ENCODE data around the gene SLC38A10.

SLC38A10 gene

GRCh38 chr17:81233811-81234505 is 61.1 kb downstream of the SLC38A10 start:
- Histone ChIP-seq H3K14ac (ENCODE audit: low read length in 2 of 2) (no peak overlapping the region), H2BK15ac (ENCODE audit: low read depth, poor library complexity, severe bottlenecking) (no peak overlapping the region), H2AFZ (ENCODE audit: low read depth, low read length) (no peak overlapping the region), H3K4me2 (ENCODE audit: low read length, poor library complexity, severe bottlenecking) (no peak overlapping the region), H3K27ac (ENCODE audit: low read length, poor library complexity, severe bottlenecking) (no peak overlapping the region), H4K8ac (ENCODE audit: low read length) (no peak overlapping the region), H2AK5ac (ENCODE audit: low read length, severe bottlenecking) (no peak overlapping the region), H3K9me3 (ENCODE audit: control insufficient read depth, low read length) (no peaks in the 10 kb centered on the region), H2BK120ac (ENCODE audit: low read depth, low read length) (no peak overlapping the region), H3K27me3 (ENCODE audit: control insufficient read depth in 1 of 2, insufficient read depth in 1 of 2, low read length in 2 of 2) (no peaks in the 10 kb centered on the region), H3K36me3 (ENCODE audit: control insufficient read depth in 1 of 2, insufficient read depth in 2 of 2, low read depth in 1 of 2, low read length in 2 of 2) (peaks cover 27 to 83% of the 10 kb centered on the region in 2 experiments), H3K9ac (ENCODE audit: low read length) (no peak overlapping the region), H2BK5ac (ENCODE audit: low read depth, low read length, poor library complexity, severe bottlenecking) (no peak overlapping the region), H3K4ac (ENCODE audit: low read depth in 1 of 2, low read length in 2 of 2) (no peak overlapping the region), H3K4me1 (ENCODE audit: control insufficient read depth, insufficient read depth, low read depth, low read length) (peaks cover 28% of the 10 kb centered on the region), H2BK12ac (ENCODE audit: low read length in 2 of 2) (no peak overlapping the region), H3K18ac (ENCODE audit: low read depth in 1 of 2, low read length in 2 of 2) (no peak overlapping the region), H3K4me3 (ENCODE audit: insufficient read depth in 1 of 2, low read depth in 1 of 2, low read length in 2 of 2) (no peak overlapping the region), H3K79me1 (replicated peaks; ENCODE audit: low read length, poor library complexity, severe bottlenecking) (peaks cover 57% of the 10 kb centered on the region), H4K91ac (ENCODE audit: low read length) (no peak overlapping the region), H3K23ac (ENCODE audit: low read length in 2 of 2) (no peak overlapping the region)
- DNase-seq = no peak
- WGBS = 94% methylated on average over 21 of the region's 21 CpGs

DNA sequence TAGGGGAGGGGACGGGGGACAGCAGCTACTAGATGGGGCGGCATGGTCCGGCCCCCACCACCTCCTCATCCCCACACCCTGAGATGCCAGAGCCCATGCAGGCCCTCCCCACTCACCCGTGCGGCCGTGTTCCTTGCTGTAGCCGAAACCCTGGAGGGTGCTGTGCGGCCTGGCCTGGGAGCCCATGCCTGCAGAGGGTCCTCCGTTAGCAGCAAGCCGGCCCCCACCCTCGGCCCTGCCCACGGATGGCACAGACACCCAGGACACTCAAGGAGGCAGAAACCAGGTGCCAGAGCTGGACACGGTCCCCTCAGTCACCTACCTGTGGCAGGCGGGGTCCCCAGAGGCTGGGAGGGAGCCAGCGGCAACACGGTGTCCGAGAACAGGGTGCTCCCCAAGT is 61.8 kb downstream of the SLC38A10 start:
- H2AFZ ChIP-seq (ENCODE audit: low read depth, low read length) = no peak overlapping the region
- 94% methylated on average over 17 of the region's 17 CpGs for WGBS

DNA sequence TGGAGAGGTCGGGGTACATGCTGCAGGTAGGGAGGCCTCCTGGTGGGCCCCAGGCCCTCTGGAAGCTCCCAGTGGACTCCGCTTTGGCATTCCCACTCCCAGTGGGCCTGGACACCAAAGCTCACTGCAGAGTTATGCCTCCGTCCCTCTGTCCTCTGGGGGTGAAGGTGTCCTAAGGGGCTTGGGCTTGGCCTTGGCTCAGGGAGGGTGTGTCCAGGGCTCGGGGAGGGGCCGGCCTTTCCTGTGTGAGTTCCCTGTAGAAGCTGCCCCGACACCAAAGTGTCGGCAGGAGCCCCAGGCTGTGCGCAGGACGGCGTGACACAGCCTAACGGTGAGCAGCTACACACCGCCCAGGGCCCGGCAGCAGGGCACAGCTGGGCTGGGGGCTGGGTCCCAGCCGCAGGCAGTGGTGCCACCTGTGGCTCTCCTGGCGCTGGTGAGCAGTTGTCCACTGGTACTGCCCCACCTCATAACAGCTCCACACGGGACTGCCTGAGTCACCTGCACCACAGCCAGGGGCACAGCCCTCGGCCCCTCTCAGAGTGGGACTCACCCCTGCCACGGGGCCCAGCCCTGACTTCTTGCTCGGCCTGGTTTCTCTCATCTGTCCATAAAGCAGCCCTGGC is 62.4 kb downstream of the SLC38A10 start:
- Histone ChIP-seq H3K4me3 (ENCODE audit: insufficient read depth in 1 of 2, low read depth in 1 of 2, low read length in 2 of 2) (no peak overlapping the region), H3K36me3 (ENCODE audit: control insufficient read depth in 1 of 2, insufficient read depth in 2 of 2, low read depth in 1 of 2, low read length in 2 of 2) (peaks cover 38 to 91% of the 10 kb centered on the region in 2 experiments), H3K9ac (ENCODE audit: low read length) (no peak overlapping the region), H3K79me1 (replicated peaks; ENCODE audit: low read length, poor library complexity, severe bottlenecking) (peaks cover 50% of the 10 kb centered on the region), H3K9me3 (ENCODE audit: control insufficient read depth, low read length) (no peaks in the 10 kb centered on the region), H3K4me2 (ENCODE audit: low read length, poor library complexity, severe bottlenecking) (no peak overlapping the region), H3K4me1 (ENCODE audit: control insufficient read depth, insufficient read depth, low read depth, low read length) (peaks cover 19% of the 10 kb centered on the region), H2BK12ac (ENCODE audit: low read length in 2 of 2) (no peak overlapping the region), H3K18ac (ENCODE audit: low read depth in 1 of 2, low read length in 2 of 2) (no peak overlapping the region), H2AFZ (ENCODE audit: low read depth, low read length) (no peak overlapping the region), H2BK15ac (ENCODE audit: low read depth, poor library complexity, severe bottlenecking) (no peak overlapping the region), H4K91ac (ENCODE audit: low read length) (no peak overlapping the region), H3K27me3 (ENCODE audit: control insufficient read depth in 1 of 2, insufficient read depth in 1 of 2, low read length in 2 of 2) (no peaks in the 10 kb centered on the region), H3K27ac (ENCODE audit: low read length, poor library complexity, severe bottlenecking) (no peak overlapping the region), H4K8ac (ENCODE audit: low read length) (no peak overlapping the region), H2BK5ac (ENCODE audit: low read depth, low read length, poor library complexity, severe bottlenecking) (no peak overlapping the region), H3K4ac (ENCODE audit: low read depth in 1 of 2, low read length in 2 of 2) (no peak overlapping the region), H3K14ac (ENCODE audit: low read length in 2 of 2) (no peak overlapping the region), H3K23ac (ENCODE audit: low read length in 2 of 2) (no peak overlapping the region), H2BK120ac (ENCODE audit: low read depth, low read length) (no peak overlapping the region), H2AK5ac (ENCODE audit: low read length, severe bottlenecking) (no peak overlapping the region)
- no peak for DNase-seq
- 93% methylated on average over 16 of the region's 19 CpGs for WGBS

More for the DNA sequence above, 61.8 kb downstream of the SLC38A10 start:
- H3K27ac ChIP-seq (ENCODE audit: low read length, poor library complexity, severe bottlenecking) = no peak overlapping the region
- no peaks in the 10 kb centered on the region for H3K27me3 ChIP-seq (ENCODE audit: control insufficient read depth in 1 of 2, insufficient read depth in 1 of 2, low read length in 2 of 2)
- H3K4me2 ChIP-seq (ENCODE audit: low read length, poor library complexity, severe bottlenecking) = no peak overlapping the region
- no peak overlapping the region for H4K91ac ChIP-seq (ENCODE audit: low read length)
- H2AK5ac ChIP-seq (ENCODE audit: low read length, severe bottlenecking) = no peak overlapping the region
- H3K9me3 ChIP-seq (ENCODE audit: control insufficient read depth, low read length) = no peaks in the 10 kb centered on the region
- H3K4ac ChIP-seq (ENCODE audit: low read depth in 1 of 2, low read length in 2 of 2) = no peak overlapping the region
- no peak overlapping the region for H2BK120ac ChIP-seq (ENCODE audit: low read depth, low read length)
- no peak for DNase-seq
- H3K4me3 ChIP-seq (ENCODE audit: insufficient read depth in 1 of 2, low read depth in 1 of 2, low read length in 2 of 2) = no peak overlapping the region
- H2BK15ac ChIP-seq (ENCODE audit: low read depth, poor library complexity, severe bottlenecking) = no peak overlapping the region
- peaks cover 25% of the 10 kb centered on the region for H3K4me1 ChIP-seq (ENCODE audit: control insufficient read depth, insufficient read depth, low read depth, low read length)
- no peak overlapping the region for H2BK12ac ChIP-seq (ENCODE audit: low read length in 2 of 2)
- no peak overlapping the region for H3K9ac ChIP-seq (ENCODE audit: low read length)
- H3K36me3 ChIP-seq (ENCODE audit: control insufficient read depth in 1 of 2, insufficient read depth in 2 of 2, low read depth in 1 of 2, low read length in 2 of 2) = peaks cover 33 to 89% of the 10 kb centered on the region in 2 experiments
- H2BK5ac ChIP-seq (ENCODE audit: low read depth, low read length, poor library complexity, severe bottlenecking) = no peak overlapping the region
- H3K23ac ChIP-seq (ENCODE audit: low read length in 2 of 2) = no peak overlapping the region
- peaks cover 55% of the 10 kb centered on the region for H3K79me1 ChIP-seq (replicated peaks; ENCODE audit: low read length, poor library complexity, severe bottlenecking)
- no peak overlapping the region for H3K14ac ChIP-seq (ENCODE audit: low read length in 2 of 2)
- no peak overlapping the region for H4K8ac ChIP-seq (ENCODE audit: low read length)
- H3K18ac ChIP-seq (ENCODE audit: low read depth in 1 of 2, low read length in 2 of 2) = no peak overlapping the region

- no peak for DNase-seq
- H3K9me3 ChIP-seq (ENCODE audit: control insufficient read depth, low read length) = peaks cover 2% of the 10 kb centered on the region
- H3K27me3 ChIP-seq (ENCODE audit: control insufficient read depth in 1 of 2, insufficient read depth in 1 of 2, low read length in 2 of 2) = no peaks in the 10 kb centered on the region
- H3K4me2 ChIP-seq (ENCODE audit: low read length, poor library complexity, severe bottlenecking) = no peak overlapping the region
- H4K8ac ChIP-seq (ENCODE audit: low read length) = no peak overlapping the region
- no peak overlapping the region for H2AK5ac ChIP-seq (ENCODE audit: low read length, severe bottlenecking)
- 97% methylated on average over 41 of the region's 43 CpGs for WGBS
- no peak overlapping the region for H2AFZ ChIP-seq (ENCODE audit: low read depth, low read length)
- no peak overlapping the region for H3K23ac ChIP-seq (ENCODE audit: low read length in 2 of 2)
- no peak overlapping the region for H3K9ac ChIP-seq (ENCODE audit: low read length)
- H3K36me3 ChIP-seq (ENCODE audit: control insufficient read depth in 1 of 2, insufficient read depth in 2 of 2, low read depth in 1 of 2, low read length in 2 of 2) = peaks cover 40 to 85% of the 10 kb centered on the region in 2 experiments
- H3K18ac ChIP-seq (ENCODE audit: low read depth in 1 of 2, low read length in 2 of 2) = no peak overlapping the region
- peaks cover 45% of the 10 kb centered on the region for H3K79me1 ChIP-seq (replicated peaks; ENCODE audit: low read length, poor library complexity, severe bottlenecking)
- H2BK5ac ChIP-seq (ENCODE audit: low read depth, low read length, poor library complexity, severe bottlenecking) = no peak overlapping the region
- no peak overlapping the region for H3K27ac ChIP-seq (ENCODE audit: low read length, poor library complexity, severe bottlenecking)
- no peak overlapping the region for H2BK12ac ChIP-seq (ENCODE audit: low read length in 2 of 2)
- H3K4ac ChIP-seq (ENCODE audit: low read depth in 1 of 2, low read length in 2 of 2) = no peak overlapping the region
- H3K4me3 ChIP-seq (ENCODE audit: insufficient read depth in 1 of 2, low read depth in 1 of 2, low read length in 2 of 2) = no peak overlapping the region
- H4K91ac ChIP-seq (ENCODE audit: low read length) = no peak overlapping the region
- H2BK120ac ChIP-seq (ENCODE audit: low read depth, low read length) = no peak overlapping the region
- peaks cover 14% of the 10 kb centered on the region for H3K4me1 ChIP-seq (ENCODE audit: control insufficient read depth, insufficient read depth, low read depth, low read length)
- H3K14ac ChIP-seq (ENCODE audit: low read length in 2 of 2) = no peak overlapping the region
- no peak overlapping the region for H2BK15ac ChIP-seq (ENCODE audit: low read depth, poor library complexity, severe bottlenecking)
Observed at GRCh38 chr17:81231766-81232581, 63.1 kb downstream of the SLC38A10 start.
